PC-9 (cell line): ENCODE data around the gene HAGH.

Experiments used
- CTCF ChIP-seq: fragments of 200-600 bp; sonication (generic); conservative IDR thresholded peaks from 2 replicates; pipeline ENCODE4 v1.6.1; 2017; ENCODE audit warnings: mixed run types, antibody characterized with exemption, mild to moderate bottlenecking, moderate library complexity
- EZH2 ChIP-seq: fragments of 200-600 bp; sonication (generic); IDR thresholded peaks from 2 replicates; pipeline ENCODE4 v1.8.0; 2017; ENCODE audit warnings: antibody characterized with exemption, low read depth

GRCh38 chr16:1818873-1819525 is 7.6 kb downstream of the HAGH start:
- TF ChIP-seq CTCF (no peak), EZH2 (no peak)
